DOHH2 (cell line): ENCODE measurements around the gene MED25.

Experiments
- H3F3A ChIP-seq: fragments of 200-600 bp; sonication (generic), shearing (Covaris generic); 2 replicates; pipeline ENCODE4 v1.6.0; 2016; ENCODE audit warnings: antibody characterized with exemption, mild to moderate bottlenecking; ENCODE audit not compliant: control insufficient read depth, insufficient read depth
- H3K27ac ChIP-seq: fragments of 200-600 bp; sonication (generic); 2 replicates; pipeline ENCODE4 v1.5.1; 2014; ENCODE audit warnings: low read depth, mild to moderate bottlenecking, low read length, moderate library complexity
- H3K27me3 ChIP-seq: fragments of 200-600 bp; sonication (generic); 2 replicates; pipeline ENCODE4 v1.6.1; 2014; ENCODE audit warnings: mild to moderate bottlenecking, low read length, mixed read lengths; ENCODE audit not compliant: control insufficient read depth
- H3K36me3 ChIP-seq: fragments of 200-600 bp; sonication (generic); 2 replicates; pipeline ENCODE4 v1.6.1; 2014; ENCODE audit warnings: mild to moderate bottlenecking, low read length, moderate library complexity, mixed read lengths; ENCODE audit not compliant: control insufficient read depth
- H3K4me1 ChIP-seq: fragments of 200-600 bp; sonication (generic); 2 replicates; pipeline ENCODE4 v1.6.1; 2014; ENCODE audit warnings: mild to moderate bottlenecking, low read length, mixed read lengths; ENCODE audit not compliant: control insufficient read depth
- H3K4me2 ChIP-seq: fragments of 200-600 bp; sonication (generic); 2 replicates; pipeline ENCODE4 v1.6.0; 2014; ENCODE audit warnings: mild to moderate bottlenecking, low read length, moderate library complexity
- H3K4me3 ChIP-seq: fragments of 200-600 bp; sonication (generic); 2 replicates; pipeline ENCODE4 v1.5.1; 2014; ENCODE audit warnings: mild to moderate bottlenecking, low read length, mixed read lengths
- H3K79me2 ChIP-seq: fragments of 200-600 bp; sonication (generic); 2 replicates; pipeline ENCODE4 v1.6.1; 2014; ENCODE audit warnings: mild to moderate bottlenecking, low read length, mixed read lengths; ENCODE audit not compliant: control insufficient read depth
- H3K9me2 ChIP-seq: fragments of 200-600 bp; sonication (generic); replicated peaks from 2 replicates; pipeline ENCODE4 v1.6.1; 2014; ENCODE audit warnings: mild to moderate bottlenecking, low read length, mixed read lengths; ENCODE audit not compliant: control insufficient read depth
- H3K9me3 ChIP-seq: fragments of 200-600 bp; sonication (generic); 2 replicates; pipeline ENCODE4 v1.6.1; 2014; ENCODE audit warnings: antibody characterized with exemption, low read length, mixed read lengths; ENCODE audit not compliant: control insufficient read depth, insufficient read depth
- H4K20me1 ChIP-seq: fragments of 200-600 bp; sonication (generic); 2 replicates; pipeline ENCODE4 v1.6.0; 2014; ENCODE audit warnings: low read depth, mild to moderate bottlenecking, antibody characterized with exemption, low read length, moderate library complexity; ENCODE audit not compliant: control insufficient read depth, insufficient read depth
- CTCF ChIP-seq: fragments of 200-600 bp; sonication (generic); IDR thresholded peaks from one replicate; pipeline ENCODE4 v1.5.1; 2014; ENCODE audit warnings: antibody characterized with exemption, mild to moderate bottlenecking, low read depth, low read length; ENCODE audit not compliant: poor library complexity, severe bottlenecking
- EZH2phosphoT487 ChIP-seq: fragments of 200-600 bp; sonication (generic); IDR thresholded peaks from 2 replicates; pipeline ENCODE4 v1.6.1; 2017; ENCODE audit warnings: borderline replicate concordance, mild to moderate bottlenecking, antibody characterized with exemption, low read length, moderate library complexity, mixed read lengths

MED25 gene

GRCh38 chr19:49855676-49856573 is 37.8 kb downstream of the MED25 start:
- no peak overlapping the region for H3K4me2 ChIP-seq
- peaks cover 33% of the 10 kb centered on the region for H3K79me2 ChIP-seq
- H3K27ac ChIP-seq: no peak overlapping the region
- no peaks in the 10 kb centered on the region for H3K9me2 ChIP-seq
- no peak overlapping the region for H3K4me3 ChIP-seq
- H3K4me1 ChIP-seq: peaks cover 24% of the 10 kb centered on the region
- peaks cover 8% of the 10 kb centered on the region for H3F3A ChIP-seq
- H3K9me3 ChIP-seq: no peaks in the 10 kb centered on the region
- peaks cover 71% of the 10 kb centered on the region for H3K36me3 ChIP-seq
- H4K20me1 ChIP-seq: peaks cover 13% of the 10 kb centered on the region; the same call in 1 of the 2 replicates
- no peak for TF ChIP-seq CTCF
- no peak for TF ChIP-seq EZH2phosphoT487
- H3K27me3 ChIP-seq: no peaks in the 10 kb centered on the region; the same call in 1 of the 2 replicates

- no peak overlapping the region for H3K4me3 ChIP-seq
- H3K9me2 ChIP-seq: no peaks in the 10 kb centered on the region
- H3K79me2 ChIP-seq: peaks cover 33% of the 10 kb centered on the region
- H3K4me1 ChIP-seq: peaks cover 24% of the 10 kb centered on the region
- H4K20me1 ChIP-seq: peaks cover 13% of the 10 kb centered on the region; the same call in 1 of the 2 replicates
- peaks cover 78% of the 10 kb centered on the region for H3K36me3 ChIP-seq
- no peak overlapping the region for H3K27ac ChIP-seq
- no peak overlapping the region for H3K4me2 ChIP-seq
- TF ChIP-seq CTCF (no peak), EZH2phosphoT487 (no peak)
- no peaks in the 10 kb centered on the region for H3K9me3 ChIP-seq
- H3K27me3 ChIP-seq: no peaks in the 10 kb centered on the region; the same call in 1 of the 2 replicates
- H3F3A ChIP-seq: peaks cover 8% of the 10 kb centered on the region
These were observed 38.5 kb downstream of the MED25 start for GRCh38 chr19:49856574-49857021.

GRCh38 chr19:49857061-49857837 is 39.2 kb downstream of the MED25 start:
- Histone ChIP-seq H3F3A (peaks cover 4% of the 10 kb centered on the region), H3K79me2 (peaks cover 26% of the 10 kb centered on the region), H3K4me2 (no peak overlapping the region), H3K36me3 (peaks cover 77% of the 10 kb centered on the region), H3K9me2 (no peaks in the 10 kb centered on the region), H4K20me1 (peaks cover 10% of the 10 kb centered on the region; the same call in 1 of the 2 replicates), H3K4me1 (peaks cover 19% of the 10 kb centered on the region), H3K27me3 (no peaks in the 10 kb centered on the region), H3K9me3 (no peaks in the 10 kb centered on the region), H3K4me3 (no peak overlapping the region), H3K27ac (no peak overlapping the region)
- no peak for TF ChIP-seq EZH2phosphoT487
- TF ChIP-seq CTCF: no peak
